Measurements from ENCODE around the gene DNAH1.

Gene DNAH1

GRCh38 chr3:52396011-52396906 is 80.1 kb downstream of the DNAH1 start:
- Histone ChIP-seq H4K91ac (ENCODE audit: low read length) (no peak overlapping the region), H2AFZ (ENCODE audit: low read depth, low read length) (no peak overlapping the region), H3K27me3 (ENCODE audit: control insufficient read depth in 1 of 2, insufficient read depth in 1 of 2, low read length in 2 of 2) (peaks cover 0 to 9% of the 10 kb centered on the region in 2 experiments), H4K8ac (ENCODE audit: low read length) (no peak overlapping the region), H3K14ac (ENCODE audit: low read length in 2 of 2) (no peak overlapping the region), H2AK5ac (ENCODE audit: low read length, severe bottlenecking) (no peak overlapping the region), H3K18ac (ENCODE audit: low read depth in 1 of 2, low read length in 2 of 2) (no peak overlapping the region), H3K4me2 (ENCODE audit: low read length, poor library complexity, severe bottlenecking) (no peak overlapping the region), H2BK120ac (ENCODE audit: low read depth, low read length) (no peak overlapping the region), H2BK5ac (ENCODE audit: low read depth, low read length, poor library complexity, severe bottlenecking) (no peak overlapping the region), H3K79me1 (replicated peaks; ENCODE audit: low read length, poor library complexity, severe bottlenecking) (no peaks in the 10 kb centered on the region), H3K4me3 (ENCODE audit: insufficient read depth in 1 of 2, low read depth in 1 of 2, low read length in 2 of 2) (no peak overlapping the region), H3K9ac (ENCODE audit: low read length) (no peak overlapping the region), H2BK15ac (ENCODE audit: low read depth, poor library complexity, severe bottlenecking) (no peak overlapping the region), H3K23ac (ENCODE audit: low read length in 2 of 2) (no peak overlapping the region), H3K27ac (ENCODE audit: low read length, poor library complexity, severe bottlenecking) (no peak overlapping the region), H3K36me3 (ENCODE audit: control insufficient read depth in 1 of 2, insufficient read depth in 2 of 2, low read depth in 1 of 2, low read length in 2 of 2) (peaks cover 22 to 51% of the 10 kb centered on the region in 2 experiments), H3K4me1 (ENCODE audit: control insufficient read depth, insufficient read depth, low read depth, low read length) (peaks cover 2% of the 10 kb centered on the region), H3K4ac (ENCODE audit: low read depth in 1 of 2, low read length in 2 of 2) (no peak overlapping the region), H3K9me3 (ENCODE audit: control insufficient read depth, low read length) (no peaks in the 10 kb centered on the region), H2BK12ac (ENCODE audit: low read length in 2 of 2) (no peak overlapping the region)
- no peak for DNase-seq
- WGBS, result 91% methylated on average over 25 of the region's 25 CpGs

- Histone ChIP-seq H3K4me1 (ENCODE audit: control insufficient read depth, insufficient read depth, low read depth, low read length) (peaks cover 2% of the 10 kb centered on the region), H2AK5ac (ENCODE audit: low read length, severe bottlenecking) (no peak overlapping the region), H2AFZ (ENCODE audit: low read depth, low read length) (no peak overlapping the region), H4K91ac (ENCODE audit: low read length) (no peak overlapping the region), H3K4me3 (ENCODE audit: insufficient read depth in 1 of 2, low read depth in 1 of 2, low read length in 2 of 2) (no peak overlapping the region), H4K8ac (ENCODE audit: low read length) (no peak overlapping the region), H3K14ac (ENCODE audit: low read length in 2 of 2) (peak overlapping the region in 1 of 2 experiments; percentile 45), H3K9ac (ENCODE audit: low read length) (no peak overlapping the region), H3K27me3 (ENCODE audit: control insufficient read depth in 1 of 2, insufficient read depth in 1 of 2, low read length in 2 of 2) (peaks cover 0 to 9% of the 10 kb centered on the region in 2 experiments), H2BK120ac (ENCODE audit: low read depth, low read length) (no peak overlapping the region), H3K79me1 (replicated peaks; ENCODE audit: low read length, poor library complexity, severe bottlenecking) (no peaks in the 10 kb centered on the region), H3K36me3 (ENCODE audit: control insufficient read depth in 1 of 2, insufficient read depth in 2 of 2, low read depth in 1 of 2, low read length in 2 of 2) (peaks cover 30 to 51% of the 10 kb centered on the region in 2 experiments), H2BK5ac (ENCODE audit: low read depth, low read length, poor library complexity, severe bottlenecking) (no peak overlapping the region), H3K27ac (ENCODE audit: low read length, poor library complexity, severe bottlenecking) (no peak overlapping the region), H3K23ac (ENCODE audit: low read length in 2 of 2) (peak overlapping the region in 1 of 2 experiments; percentile 42), H3K4me2 (ENCODE audit: low read length, poor library complexity, severe bottlenecking) (no peak overlapping the region), H3K4ac (ENCODE audit: low read depth in 1 of 2, low read length in 2 of 2) (no peak overlapping the region), H3K9me3 (ENCODE audit: control insufficient read depth, low read length) (no peaks in the 10 kb centered on the region), H3K18ac (ENCODE audit: low read depth in 1 of 2, low read length in 2 of 2) (no peak overlapping the region), H2BK12ac (ENCODE audit: low read length in 2 of 2) (no peak overlapping the region), H2BK15ac (ENCODE audit: low read depth, poor library complexity, severe bottlenecking) (no peak overlapping the region)
- 92% methylated on average over 7 of the region's 10 CpGs for WGBS
- DNase-seq, result no peak
Measured at GRCh38 chr3:52396907-52397591, 80.9 kb downstream of the DNAH1 start.

DNA sequence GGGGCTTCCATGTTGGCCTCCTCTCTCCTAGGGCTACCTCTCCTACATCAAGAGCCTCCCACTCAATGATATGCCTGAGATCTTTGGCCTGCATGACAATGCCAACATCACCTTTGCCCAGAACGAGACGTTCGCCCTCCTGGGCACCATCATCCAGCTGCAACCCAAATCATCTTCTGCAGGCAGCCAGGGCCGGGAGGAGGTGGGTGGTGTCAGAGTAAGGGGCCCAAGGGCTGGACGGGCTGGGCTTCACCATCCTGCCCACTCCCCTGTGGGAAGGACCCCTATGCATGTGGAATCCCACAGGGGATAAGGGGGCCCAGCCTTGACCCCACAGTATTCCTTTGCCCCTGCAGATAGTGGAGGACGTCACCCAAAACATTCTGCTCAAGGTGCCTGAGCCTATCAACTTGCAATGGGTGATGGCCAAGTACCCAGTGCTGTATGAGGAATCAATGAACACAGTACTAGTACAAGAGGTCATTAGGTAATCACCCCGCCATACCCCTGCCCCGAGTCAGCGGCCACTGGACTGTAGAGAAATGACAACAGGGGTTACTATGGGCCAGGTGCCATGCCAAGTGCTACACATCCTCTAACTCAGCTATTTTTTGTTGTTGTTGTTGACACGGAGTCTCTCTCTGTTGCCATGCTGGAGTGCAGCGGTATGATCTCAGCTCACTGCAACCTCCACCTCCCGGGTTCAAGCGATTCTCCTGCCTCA is 81.7 kb downstream of the DNAH1 start:
- Histone ChIP-seq H3K18ac (ENCODE audit: low read depth in 1 of 2, low read length in 2 of 2) (no peak overlapping the region), H2BK12ac (ENCODE audit: low read length in 2 of 2) (no peak overlapping the region), H3K23ac (ENCODE audit: low read length in 2 of 2) (no peak overlapping the region), H3K27ac (ENCODE audit: low read length, poor library complexity, severe bottlenecking) (no peak overlapping the region), H4K8ac (ENCODE audit: low read length) (no peak overlapping the region), H3K4ac (ENCODE audit: low read depth in 1 of 2, low read length in 2 of 2) (no peak overlapping the region), H2BK15ac (ENCODE audit: low read depth, poor library complexity, severe bottlenecking) (no peak overlapping the region), H2BK120ac (ENCODE audit: low read depth, low read length) (no peak overlapping the region), H3K4me2 (ENCODE audit: low read length, poor library complexity, severe bottlenecking) (no peak overlapping the region), H4K91ac (ENCODE audit: low read length) (no peak overlapping the region), H3K4me1 (ENCODE audit: control insufficient read depth, insufficient read depth, low read depth, low read length) (peaks cover 2% of the 10 kb centered on the region), H3K4me3 (ENCODE audit: insufficient read depth in 1 of 2, low read depth in 1 of 2, low read length in 2 of 2) (no peak overlapping the region), H3K27me3 (ENCODE audit: control insufficient read depth in 1 of 2, insufficient read depth in 1 of 2, low read length in 2 of 2) (peaks cover 0 to 9% of the 10 kb centered on the region in 2 experiments), H3K9ac (ENCODE audit: low read length) (no peak overlapping the region), H2AFZ (ENCODE audit: low read depth, low read length) (no peak overlapping the region), H3K9me3 (ENCODE audit: control insufficient read depth, low read length) (no peaks in the 10 kb centered on the region), H3K36me3 (ENCODE audit: control insufficient read depth in 1 of 2, insufficient read depth in 2 of 2, low read depth in 1 of 2, low read length in 2 of 2) (peaks cover 38 to 53% of the 10 kb centered on the region in 2 experiments), H2BK5ac (ENCODE audit: low read depth, low read length, poor library complexity, severe bottlenecking) (no peak overlapping the region), H3K79me1 (replicated peaks; ENCODE audit: low read length, poor library complexity, severe bottlenecking) (no peaks in the 10 kb centered on the region), H2AK5ac (ENCODE audit: low read length, severe bottlenecking) (no peak overlapping the region), H3K14ac (ENCODE audit: low read length in 2 of 2) (no peak overlapping the region)
- no peak for DNase-seq
- WGBS, result 91% methylated on average over 13 of the region's 13 CpGs

- H2BK12ac ChIP-seq (ENCODE audit: low read length in 2 of 2), result no peak overlapping the region
- H2BK5ac ChIP-seq (ENCODE audit: low read depth, low read length, poor library complexity, severe bottlenecking), result no peak overlapping the region
- H3K4me2 ChIP-seq (ENCODE audit: low read length, poor library complexity, severe bottlenecking), result no peak overlapping the region
- H3K23ac ChIP-seq (ENCODE audit: low read length in 2 of 2), result no peak overlapping the region
- H3K79me1 ChIP-seq (replicated peaks; ENCODE audit: low read length, poor library complexity, severe bottlenecking), result peaks cover 4% of the 10 kb centered on the region
- H3K27me3 ChIP-seq (ENCODE audit: control insufficient read depth in 1 of 2, insufficient read depth in 1 of 2, low read length in 2 of 2), result peaks cover 0 to 9% of the 10 kb centered on the region in 2 experiments
- no peak overlapping the region for H4K8ac ChIP-seq (ENCODE audit: low read length)
- H3K18ac ChIP-seq (ENCODE audit: low read depth in 1 of 2, low read length in 2 of 2), result no peak overlapping the region
- H3K9me3 ChIP-seq (ENCODE audit: control insufficient read depth, low read length), result no peaks in the 10 kb centered on the region
- no peak overlapping the region for H2BK120ac ChIP-seq (ENCODE audit: low read depth, low read length)
- H2AFZ ChIP-seq (ENCODE audit: low read depth, low read length), result no peak overlapping the region
- H3K4me1 ChIP-seq (ENCODE audit: control insufficient read depth, insufficient read depth, low read depth, low read length), result peaks cover 2% of the 10 kb centered on the region
- H3K4me3 ChIP-seq (ENCODE audit: insufficient read depth in 1 of 2, low read depth in 1 of 2, low read length in 2 of 2), result no peak overlapping the region
- WGBS, result 97% methylated on average over 5 of the region's 5 CpGs
- no peak overlapping the region for H2BK15ac ChIP-seq (ENCODE audit: low read depth, poor library complexity, severe bottlenecking)
- H3K4ac ChIP-seq (ENCODE audit: low read depth in 1 of 2, low read length in 2 of 2), result no peak overlapping the region
- H2AK5ac ChIP-seq (ENCODE audit: low read length, severe bottlenecking), result no peak overlapping the region
- no peak overlapping the region for H3K27ac ChIP-seq (ENCODE audit: low read length, poor library complexity, severe bottlenecking)
- DNase-seq, result no peak
- H4K91ac ChIP-seq (ENCODE audit: low read length), result no peak overlapping the region
- no peak overlapping the region for H3K9ac ChIP-seq (ENCODE audit: low read length)
- H3K36me3 ChIP-seq (ENCODE audit: control insufficient read depth in 1 of 2, insufficient read depth in 2 of 2, low read depth in 1 of 2, low read length in 2 of 2), result peaks cover 46 to 54% of the 10 kb centered on the region in 2 experiments
- H3K14ac ChIP-seq (ENCODE audit: low read length in 2 of 2), result no peak overlapping the region
Measured at GRCh38 chr3:52398670-52399081, 82.6 kb downstream of the DNAH1 start.

Data from mesenchymal stem cell (in vitro differentiated cells and primary cell).